HEK293T (cell line): Measurements from ENCODE around the gene MACIR.
"Not testable (repeated sequence)": the region's sequence is repeated elsewhere in the genome, so short reads cannot be mapped to it uniquely, and the experiment has no call there.

Experiments
- CTCF ChIA-PET: fragments of 350-600 bp; formaldehyde crosslinking; extraction: SDS; loops from one replicate; lab custom pipeline; 2021; ENCODE audit warnings: antibody characterized with exemption, inconsistent platforms; lab: Yijun Ruan, JAX
- POLR2A ChIA-PET: fragments of 350-600 bp; formaldehyde crosslinking; extraction: SDS; loops from one replicate; lab custom pipeline; 2020; ENCODE audit warnings: antibody characterized with exemption, inconsistent platforms; lab: Yijun Ruan, JAX
- DNase-seq: peaks from one replicate; pipeline ENCODE4 v3.0.0; 2012; ENCODE audit warnings: mixed read lengths; ENCODE audit errors: extremely low spot score
- ARNT ChIP-seq: fragments of 450-650 bp; IDR thresholded peaks from 2 replicates; pipeline ENCODE4 v1.6.1; 2017; ENCODE audit warnings: mild to moderate bottlenecking
- BHLHE40 ChIP-seq: fragments of 450-650 bp; IDR thresholded peaks from 2 replicates; pipeline ENCODE4 v1.6.1; 2016; ENCODE audit warnings: mild to moderate bottlenecking, moderate library complexity, borderline replicate concordance
- CTBP1 ChIP-seq: fragments of 450-650 bp; IDR thresholded peaks from 2 replicates; pipeline ENCODE4 v1.6.1; 2016; ENCODE audit warnings: borderline replicate concordance
- ELF4 ChIP-seq: fragments of 450-650 bp; IDR thresholded peaks from 2 replicates; pipeline ENCODE4 v1.6.1; 2017; ENCODE audit warnings: antibody characterized with exemption
- FOXA1 ChIP-seq: fragments of 450-650 bp; IDR thresholded peaks from 2 replicates; pipeline ENCODE4 v1.6.1; 2016; ENCODE audit warnings: mild to moderate bottlenecking
- FOXK2 ChIP-seq: fragments of 450-650 bp; IDR thresholded peaks from 2 replicates; pipeline ENCODE4 v1.6.1; 2016; ENCODE audit warnings: mild to moderate bottlenecking
- FOXM1 ChIP-seq: fragments of 450-650 bp; IDR thresholded peaks from 2 replicates; pipeline ENCODE4 v1.6.1; 2017; ENCODE audit warnings: mild to moderate bottlenecking, borderline replicate concordance
- HDGF ChIP-seq: fragments of 450-650 bp; IDR thresholded peaks from 2 replicates; pipeline ENCODE4 v1.6.1; 2017; ENCODE audit warnings: antibody characterized with exemption, borderline replicate concordance
- L3MBTL2 ChIP-seq: fragments of 450-650 bp; conservative IDR thresholded peaks from 2 replicates; pipeline ENCODE4 v1.6.1; 2016; ENCODE audit warnings: mild to moderate bottlenecking
- LEF1 ChIP-seq: fragments of 450-650 bp; IDR thresholded peaks from 2 replicates; pipeline ENCODE4 v1.6.1; 2017; ENCODE audit warnings: mild to moderate bottlenecking, borderline replicate concordance
- NFRKB ChIP-seq: fragments of 450-650 bp; IDR thresholded peaks from 2 replicates; pipeline ENCODE4 v1.6.1; 2016; ENCODE audit warnings: mild to moderate bottlenecking, moderate library complexity
- PKNOX1 ChIP-seq: fragments of 450-650 bp; IDR thresholded peaks from 2 replicates; pipeline ENCODE4 v1.6.1; 2016
- SP1 ChIP-seq: fragments of 450-650 bp; IDR thresholded peaks from 2 replicates; pipeline ENCODE4 v1.6.1; 2017
- SUZ12 ChIP-seq: fragments of 450-650 bp; IDR thresholded peaks from 2 replicates; pipeline ENCODE4 v1.6.1; 2016; ENCODE audit warnings: mild to moderate bottlenecking
- TARDBP ChIP-seq: fragments of 450-650 bp; IDR thresholded peaks from 2 replicates; pipeline ENCODE4 v1.6.1; 2016
- ZNF384 ChIP-seq: fragments of 450-650 bp; IDR thresholded peaks from 2 replicates; pipeline ENCODE4 v1.6.1; 2016

The MACIR gene

GRCh38 chr5:103216697-103217096, 41.9 kb upstream of the MACIR start:
- peak; percentile 67 for TF ChIP-seq PKNOX1
- no peak for TF ChIP-seq LEF1
- ChIA-PET POLR2A (interaction anchor here (1.9 kb wide), 1 partner anchor 42 kb away, joined by 6 read pairs; the partner anchor contains the start of gene MACIR), CTCF (interaction anchor here (1.3 to 4.2 kb wide), 2 partner anchors 7 to 259 kb away, joined by 3 to 21 read pairs; no protein-coding TSS in a partner anchor)
- no peak for DNase-seq

- ChIA-PET CTCF (interaction anchor here (1.3 to 4.2 kb wide), 2 partner anchors 7 to 259 kb away, joined by 3 to 21 read pairs; no protein-coding TSS in a partner anchor), POLR2A (interaction anchor here (1.5 to 1.9 kb wide), 2 partner anchors 42 to 97 kb away, joined by 4 to 6 read pairs; partner anchors contain the start of genes GIN1, MACIR and PPIP5K2)
- no peak for TF ChIP-seq L3MBTL2
- TF ChIP-seq SP1: no peak
- no peak for TF ChIP-seq FOXM1
- no peak for TF ChIP-seq ARNT
- TF ChIP-seq LEF1: no peak
- TF ChIP-seq CTBP1: no peak
- TF ChIP-seq TARDBP: no peak
- TF ChIP-seq FOXK2: no peak
- no peak for TF ChIP-seq SUZ12
- TF ChIP-seq NFRKB: no peak
- no peak for TF ChIP-seq BHLHE40
- TF ChIP-seq ELF4: no peak
- no peak for TF ChIP-seq PKNOX1
- DNase-seq: no peak
Observed at GRCh38 chr5:103217101-103217500, 41.5 kb upstream of the MACIR start.

- DNase-seq: no peak
- CTCF ChIA-PET: no interaction called here
- no peak for TF ChIP-seq FOXK2
- no peak for TF ChIP-seq NFRKB
- no peak for TF ChIP-seq PKNOX1
- no peak for TF ChIP-seq HDGF
- TF ChIP-seq FOXA1: no peak
- TF ChIP-seq LEF1: no peak
- no peak for TF ChIP-seq SP1
- no peak for TF ChIP-seq ELF4
- TF ChIP-seq CTBP1: no peak
- TF ChIP-seq SUZ12: no peak
- TF ChIP-seq ZNF384: no peak
- no peak for TF ChIP-seq TARDBP
- TF ChIP-seq L3MBTL2: no peak
- no peak for TF ChIP-seq FOXM1
- TF ChIP-seq BHLHE40: no peak
- no peak for TF ChIP-seq ARNT
- POLR2A ChIA-PET: interaction anchor here (1.5 kb wide), 1 partner anchor 98 kb away, joined by 4 read pairs; the partner anchor contains the start of genes GIN1 and PPIP5K2
Observed at GRCh38 chr5:103218164-103218563, 40.4 kb upstream of the MACIR start.

- POLR2A ChIA-PET, CTCF ChIA-PET, DNase-seq: not testable (repeated sequence)
Observed at GRCh38 chr5:103219074-103219473, 39.5 kb upstream of the MACIR start.

GRCh38 chr5:103223031-103223955, 35.3 kb upstream of the MACIR start:
- CTCF ChIA-PET: interaction anchor here (0.5 to 2.1 kb wide), 2 partner anchors 8 to 160 kb away, joined by 3 to 21 read pairs; no protein-coding TSS in a partner anchor
- DNase-seq: no peak
- POLR2A ChIA-PET: interaction anchor here (1.7 kb wide), 1 partner anchor 35 kb away, joined by 6 read pairs; the partner anchor contains the start of gene MACIR
- TF ChIP-seq BHLHE40 (no peak), ARNT (no peak), LEF1 (no peak), SUZ12 (no peak), SP1 (no peak), FOXM1 (no peak), FOXA1 (no peak), FOXK2 (no peak)

GRCh38 chr5:103224118-103224893, 34.3 kb upstream of the MACIR start:
- POLR2A ChIA-PET: interaction anchor here (1.7 kb wide), 1 partner anchor 34 kb away, joined by 6 read pairs; the partner anchor contains the start of gene MACIR
- no peak for TF ChIP-seq ARNT
- peak; percentile 64 for DNase-seq
- CTCF ChIA-PET: interaction anchor here (0.5 to 2.1 kb wide), 11 partner anchors 9 to 685 kb away, joined by 3 to 21 read pairs (median 3); no protein-coding TSS in a partner anchor
